ENCODE data around the gene GCK. TPM values are rescaled to one million over a fixed set of nuclear protein-coding genes. Genes with fewer than 3 reads are reported as not detected.
A peak's percentile ranks its signal among the peaks of the same experiment; 100 is the strongest.

GCK gene
- total and polyA plus RNA-seq, 2 of the 13 experiments (the other 11 are each of a cell fraction or from before 2014, with no cell fraction given) = not detected

DNA sequence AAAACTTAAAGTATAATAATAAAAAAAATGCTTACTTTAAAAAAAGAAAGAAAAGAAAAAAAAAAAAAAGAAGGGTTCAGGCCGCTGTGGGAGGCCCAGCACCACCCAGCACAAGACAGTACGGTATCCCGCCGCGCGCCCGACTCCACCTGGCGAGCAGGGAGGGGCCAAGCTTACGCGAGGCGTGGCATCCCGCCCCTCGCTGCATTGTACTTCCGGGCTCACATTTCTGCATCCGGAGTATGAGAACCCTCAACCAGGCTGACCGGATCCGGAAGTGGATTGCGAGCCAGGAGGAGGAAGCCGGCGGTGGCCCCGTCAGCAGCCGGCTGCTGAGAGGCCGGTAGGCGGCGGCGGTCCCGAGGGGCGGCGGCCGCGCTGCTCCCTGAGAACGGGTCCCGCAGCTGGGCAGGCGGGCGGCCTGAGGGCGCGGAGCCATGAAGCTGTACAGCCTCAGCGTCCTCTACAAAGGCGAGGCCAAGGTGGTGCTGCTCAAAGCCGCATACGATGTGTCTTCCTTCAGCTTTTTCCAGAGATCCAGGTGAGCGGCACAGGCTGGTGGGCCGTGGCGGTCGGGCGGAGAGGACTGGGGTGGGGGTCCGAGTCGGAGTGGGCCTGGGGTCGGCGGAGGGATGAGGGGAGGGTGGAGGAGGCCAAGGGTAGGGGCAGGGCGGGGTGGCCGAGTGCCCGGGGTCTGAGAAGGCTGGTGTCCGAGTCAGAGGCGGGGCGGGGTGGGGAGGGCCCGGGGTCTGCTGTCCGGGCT, 11.6 kb upstream of the GCK start, which contains the start of gene YKT6 (continued):
- TF ChIP-seq ZNF10 (CRISPR knock-in tag; IDR thresholded peaks at IDR 0.05; ENCODE audit: borderline replicate concordance, low read depth) (no peak), HOXA3 (CRISPR knock-in tag; IDR thresholded peaks at IDR 0.05) (peak; percentile 81), ZNF550 (CRISPR knock-in tag; IDR thresholded peaks at IDR 0.05; ENCODE audit: borderline replicate concordance) (no peak), RFXAP (CRISPR knock-in tag; IDR thresholded peaks at IDR 0.05; ENCODE audit: borderline replicate concordance) (no peak), ZNF414 (CRISPR knock-in tag; IDR thresholded peaks at IDR 0.05) (no peak), FIP1L1 (IDR thresholded peaks at IDR 0.05; ENCODE audit: borderline replicate concordance, insufficient read depth, low read depth, low read length) (0 out of 2 replicates have a peak, but pooled peaks have one; percentile 59), GTF2F1 (IDR thresholded peaks at IDR 0.05; ENCODE audit: low read length) (no peak), TAF1 (CRISPR knock-in tag; IDR thresholded peaks at IDR 0.05) (peak; percentile 77), ZNF160 (CRISPR knock-in tag; IDR thresholded peaks at IDR 0.05) (no peak), SP2 (CRISPR knock-in tag; IDR thresholded peaks at IDR 0.05) (peak; percentile 83), HMG20A (CRISPR knock-in tag; IDR thresholded peaks at IDR 0.05; ENCODE audit: borderline replicate concordance) (no peak), RBFOX2 (IDR thresholded peaks at IDR 0.05; ENCODE audit: low read depth, low read length) (peak; percentile 90), ZNF260 (CRISPR knock-in tag; IDR thresholded peaks at IDR 0.05; ENCODE audit: borderline replicate concordance, low read depth) (no peak), USF2 (IDR thresholded peaks at IDR 0.05; ENCODE audit: low read depth, low read length) (no peak), USF2 (CRISPR knock-in tag; IDR thresholded peaks at IDR 0.05; ENCODE audit: borderline replicate concordance) (no peak), ZNF484 (CRISPR knock-in tag; IDR thresholded peaks at IDR 0.05; ENCODE audit: borderline replicate concordance, low read depth) (no peak), ZBTB7A (CRISPR knock-in tag; IDR thresholded peaks at IDR 0.05) (0 out of 2 replicates have a peak, but pooled peaks have one; percentile 20), NKX3-1 (CRISPR knock-in tag; IDR thresholded peaks at IDR 0.05) (no peak), FOXP1 (IDR thresholded peaks at IDR 0.05) (no peak), FOXP1 (CRISPR knock-in tag; IDR thresholded peaks at IDR 0.05) (no peak), FOSL2 (CRISPR knock-in tag; IDR thresholded peaks at IDR 0.05) (peak; percentile 21; the same call in 1 of the 2 replicates), RFX5 (IDR thresholded peaks at IDR 0.05; ENCODE audit: low read depth, low read length) (0 out of 2 replicates have a peak, but pooled peaks have one; percentile 28), POGZ (CRISPR knock-in tag; IDR thresholded peaks at IDR 0.05) (peak; percentile 79), ZNF607 (CRISPR knock-in tag; IDR thresholded peaks at IDR 0.05; ENCODE audit: borderline replicate concordance) (peak; percentile 74; the same call in 1 of the 2 replicates)
- TF ChIP-seq, protein P1, sequence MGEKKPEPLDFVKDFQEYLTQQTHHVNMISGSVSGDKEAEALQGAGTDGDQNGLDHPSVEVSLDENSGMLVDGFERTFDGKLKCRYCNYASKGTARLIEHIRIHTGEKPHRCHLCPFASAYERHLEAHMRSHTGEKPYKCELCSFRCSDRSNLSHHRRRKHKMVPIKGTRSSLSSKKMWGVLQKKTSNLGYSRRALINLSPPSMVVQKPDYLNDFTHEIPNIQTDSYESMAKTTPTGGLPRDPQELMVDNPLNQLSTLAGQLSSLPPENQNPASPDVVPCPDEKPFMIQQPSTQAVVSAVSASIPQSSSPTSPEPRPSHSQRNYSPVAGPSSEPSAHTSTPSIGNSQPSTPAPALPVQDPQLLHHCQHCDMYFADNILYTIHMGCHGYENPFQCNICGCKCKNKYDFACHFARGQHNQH (CRISPR knock-in tag; IDR thresholded peaks at IDR 0.05) = peak; percentile 57; the same call in 1 of the 2 replicates
- TF ChIP-seq, protein P2, sequence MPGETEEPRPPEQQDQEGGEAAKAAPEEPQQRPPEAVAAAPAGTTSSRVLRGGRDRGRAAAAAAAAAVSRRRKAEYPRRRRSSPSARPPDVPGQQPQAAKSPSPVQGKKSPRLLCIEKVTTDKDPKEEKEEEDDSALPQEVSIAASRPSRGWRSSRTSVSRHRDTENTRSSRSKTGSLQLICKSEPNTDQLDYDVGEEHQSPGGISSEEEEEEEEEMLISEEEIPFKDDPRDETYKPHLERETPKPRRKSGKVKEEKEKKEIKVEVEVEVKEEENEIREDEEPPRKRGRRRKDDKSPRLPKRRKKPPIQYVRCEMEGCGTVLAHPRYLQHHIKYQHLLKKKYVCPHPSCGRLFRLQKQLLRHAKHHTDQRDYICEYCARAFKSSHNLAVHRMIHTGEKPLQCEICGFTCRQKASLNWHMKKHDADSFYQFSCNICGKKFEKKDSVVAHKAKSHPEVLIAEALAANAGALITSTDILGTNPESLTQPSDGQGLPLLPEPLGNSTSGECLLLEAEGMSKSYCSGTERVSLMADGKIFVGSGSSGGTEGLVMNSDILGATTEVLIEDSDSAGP (CRISPR knock-in tag; IDR thresholded peaks at IDR 0.05; ENCODE audit: borderline replicate concordance) = peak; percentile 70; the same call in 1 of the 2 replicates

Measured in HepG2 (cell line).